NCI-H1694 (cell line): ENCODE measurements around the gene ATP2A3.

ENCODE experiments used
- DNase-seq: peaks from one replicate; lab custom pipeline; 2025; lab: John Stamatoyannopoulos, UW

The ATP2A3 gene

GRCh38 chr17:3910420-3911270, 53.6 kb downstream of the ATP2A3 start:
- DNase-seq, result no peak

GRCh38 chr17:3909257-3909656, 55.0 kb downstream of the ATP2A3 start:
- no peak for DNase-seq

GRCh38 chr17:3907483-3908216, 56.6 kb downstream of the ATP2A3 start:
- no peak for DNase-seq

GRCh38 chr17:3906881-3907280, 57.4 kb downstream of the ATP2A3 start:
- DNase-seq, result no peak

GRCh38 chr17:3905017-3905520, 59.2 kb downstream of the ATP2A3 start:
- DNase-seq, result peak; percentile 72

GRCh38 chr17:3904501-3904900, 59.7 kb downstream of the ATP2A3 start:
- DNase-seq, result no peak

- no peak for DNase-seq
These were observed 60.4 kb downstream of the ATP2A3 start for GRCh38 chr17:3903881-3904290.

- DNase-seq, result no peak
These were observed 61.0 kb downstream of the ATP2A3 start for GRCh38 chr17:3903051-3903825.

- DNase-seq, result no peak
These were observed 63.6 kb downstream of the ATP2A3 start for GRCh38 chr17:3900646-3901045.

GRCh38 chr17:3897731-3898130, 66.5 kb downstream of the ATP2A3 start:
- DNase-seq, result no peak

GRCh38 chr17:3896968-3897235, 67.3 kb downstream of the ATP2A3 start:
- no peak for DNase-seq

- peak; percentile 26 for DNase-seq
These were observed 67.9 kb downstream of the ATP2A3 start for GRCh38 chr17:3896108-3896967.

GRCh38 chr17:3895354-3895753, 68.9 kb downstream of the ATP2A3 start:
- DNase-seq, result no peak

- no peak for DNase-seq
These were observed 69.3 kb downstream of the ATP2A3 start for GRCh38 chr17:3894911-3895343.

GRCh38 chr17:3894188-3894587, 70.0 kb downstream of the ATP2A3 start:
- DNase-seq, result no peak

GRCh38 chr17:3893720-3894116, 70.5 kb downstream of the ATP2A3 start:
- no peak for DNase-seq

- DNase-seq, result peak; percentile 45
These were observed 71.1 kb downstream of the ATP2A3 start, which contains the start of gene CAMKK1 for GRCh38 chr17:3893003-3893719. Gene CAMKK1, minus strand, starts transcription at chr17:3893053. Its CDS starts 7,366 bp downstream, at chr17:3885687.

- no peak for DNase-seq
These were observed 71.9 kb downstream of the ATP2A3 start for GRCh38 chr17:3892095-3892998.

- no peak for DNase-seq
These were observed 72.6 kb downstream of the ATP2A3 start for GRCh38 chr17:3891626-3892094.

GRCh38 chr17:3890878-3891219, 73.4 kb downstream of the ATP2A3 start:
- no peak for DNase-seq
